SHP77 (cell line): ENCODE measurements around the gene DDA1.
"Not testable (repeated sequence)": the region's sequence is repeated elsewhere in the genome, so short reads cannot be mapped to it uniquely, and the experiment has no call there.

ENCODE experiments used
- DNase-seq, 2 experiments: peaks; one replicate each; lab custom pipeline; 2025; lab: John Stamatoyannopoulos, UW

The DDA1 gene

DNA sequence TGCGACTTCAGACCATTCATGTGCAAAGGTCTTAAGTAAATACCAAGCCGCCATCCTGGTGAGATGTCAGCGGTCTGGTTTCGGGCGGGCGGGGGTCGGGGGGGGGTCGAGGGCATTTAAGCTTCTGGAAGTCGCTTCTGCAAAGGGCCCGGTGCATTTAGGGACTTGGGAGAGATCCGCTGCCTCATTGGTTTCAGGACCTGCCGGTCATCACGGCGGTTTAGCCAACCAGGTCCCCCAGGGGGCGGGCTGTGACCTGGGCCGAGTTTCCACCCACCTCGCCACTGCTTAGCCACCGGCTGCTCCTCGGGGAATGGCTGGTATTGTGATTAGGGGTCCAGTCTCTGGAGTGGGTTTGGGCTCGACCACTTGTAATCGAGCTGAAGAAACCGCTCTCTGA is 19.9 kb upstream of the DDA1 start:
- no peak for DNase-seq

DNA sequence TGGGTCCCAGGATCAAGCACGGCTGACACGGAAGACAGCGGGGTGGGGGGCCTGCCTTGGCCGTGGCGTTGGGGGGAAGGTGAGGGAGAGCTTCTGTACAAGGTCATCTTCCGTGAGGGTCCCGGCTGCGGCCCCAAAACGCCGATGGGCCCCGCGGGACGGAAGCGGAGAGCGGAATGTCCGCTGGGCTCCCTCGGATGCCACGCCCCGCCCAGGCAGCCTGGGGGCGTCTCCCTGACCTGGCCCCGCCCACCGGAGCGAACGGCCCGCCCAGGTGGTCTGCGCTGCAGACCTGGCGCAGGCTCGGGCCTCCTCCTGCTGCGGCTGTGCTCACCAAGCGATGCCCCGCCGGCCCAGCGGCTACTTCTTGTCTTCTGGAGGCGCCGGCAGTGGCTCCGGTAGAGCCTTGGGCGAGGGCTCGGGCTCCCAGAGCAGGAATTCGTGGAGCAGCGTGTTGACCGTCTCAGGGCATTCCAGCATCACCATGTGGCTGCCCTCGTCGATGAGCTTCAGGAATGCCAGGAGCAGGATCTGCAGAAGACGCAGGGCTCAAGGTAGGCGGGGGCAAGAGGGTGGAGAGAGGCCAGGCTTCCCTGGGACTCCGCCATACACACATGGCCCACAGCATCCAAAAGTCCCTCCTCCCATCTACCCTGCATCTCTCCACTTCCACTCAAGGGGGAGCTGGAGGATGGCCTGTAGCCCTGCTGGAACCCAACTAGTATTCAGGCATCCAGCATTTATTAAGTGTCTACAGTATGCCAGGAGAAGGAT is 16.9 kb upstream of the DDA1 start:
- DNase-seq = peak in 1 of 2 experiments; percentile 27

- no peak for DNase-seq
Measured at GRCh38 chr19:17293605-17294004, 15.8 kb upstream of the DDA1 start.

DNA sequence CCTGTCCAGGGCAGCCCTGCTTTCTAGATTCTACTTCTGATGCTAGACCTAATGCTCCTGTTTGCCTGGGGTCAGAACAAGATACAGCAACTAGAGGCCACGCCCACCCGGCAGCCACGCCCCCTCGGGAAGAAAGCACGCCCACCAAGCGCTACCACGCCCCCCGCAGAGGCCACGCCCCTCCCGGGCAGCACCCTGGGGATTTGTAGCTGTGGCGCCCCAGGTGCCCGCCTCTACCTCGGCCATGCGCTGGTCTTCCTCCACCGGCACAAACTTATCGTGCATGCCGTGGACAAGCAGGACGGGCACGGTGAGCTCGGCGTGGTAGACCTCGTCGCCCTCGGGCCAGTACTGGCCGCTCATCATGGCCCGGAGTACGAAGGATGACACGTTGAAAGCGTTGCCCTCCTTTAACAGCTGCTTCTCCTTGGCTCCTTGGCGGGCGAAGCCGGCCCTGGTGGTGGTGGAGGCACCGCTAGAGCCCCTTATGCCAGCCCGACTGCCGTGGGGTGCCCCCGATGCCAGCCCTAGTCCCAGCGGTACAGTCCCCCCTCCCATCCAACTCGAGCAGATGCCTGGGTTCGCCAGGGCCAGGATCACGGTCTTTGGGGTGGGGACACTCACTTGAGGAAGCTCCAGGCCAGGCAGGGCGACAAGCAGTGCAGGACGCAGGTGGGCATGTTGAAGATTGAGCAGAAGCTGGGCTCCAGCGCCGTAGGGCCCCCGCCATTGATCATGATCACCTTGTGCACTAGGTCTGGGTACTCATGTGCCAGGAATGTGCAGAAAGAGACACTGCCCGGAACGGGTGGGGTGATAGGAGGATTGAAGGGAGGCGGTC is 15.1 kb upstream of the DDA1 start:
- DNase-seq = no peak

GRCh38 chr19:17295551-17295950 is 13.8 kb upstream of the DDA1 start:
- DNase-seq = not testable (repeated sequence)

DNA sequence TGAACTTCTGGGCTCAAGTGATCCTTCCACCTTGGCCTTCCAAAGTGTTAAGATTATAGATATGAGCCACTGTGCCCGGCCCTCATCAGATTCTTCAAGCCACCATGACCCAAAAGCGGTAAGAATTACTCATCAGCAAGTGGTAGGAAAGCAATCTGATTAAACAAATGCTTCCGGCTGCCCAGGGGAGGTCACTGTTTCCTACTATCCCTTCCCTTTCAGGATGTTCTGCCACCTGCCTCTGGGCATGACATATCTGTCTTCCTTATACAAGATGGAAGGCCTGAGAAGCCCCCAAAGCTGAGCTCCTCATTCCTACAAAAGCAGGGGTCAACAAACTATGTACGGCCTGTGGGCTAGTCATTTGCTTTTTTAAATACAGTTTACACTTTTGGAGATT is 13.1 kb upstream of the DDA1 start:
- DNase-seq = peak; percentile 53 to 61

- no peak for DNase-seq
Measured at GRCh38 chr19:17296976-17297375, 12.4 kb upstream of the DDA1 start.

- DNase-seq = no peak
Measured at GRCh38 chr19:17300992-17301619, 8.3 kb upstream of the DDA1 start.

DNA sequence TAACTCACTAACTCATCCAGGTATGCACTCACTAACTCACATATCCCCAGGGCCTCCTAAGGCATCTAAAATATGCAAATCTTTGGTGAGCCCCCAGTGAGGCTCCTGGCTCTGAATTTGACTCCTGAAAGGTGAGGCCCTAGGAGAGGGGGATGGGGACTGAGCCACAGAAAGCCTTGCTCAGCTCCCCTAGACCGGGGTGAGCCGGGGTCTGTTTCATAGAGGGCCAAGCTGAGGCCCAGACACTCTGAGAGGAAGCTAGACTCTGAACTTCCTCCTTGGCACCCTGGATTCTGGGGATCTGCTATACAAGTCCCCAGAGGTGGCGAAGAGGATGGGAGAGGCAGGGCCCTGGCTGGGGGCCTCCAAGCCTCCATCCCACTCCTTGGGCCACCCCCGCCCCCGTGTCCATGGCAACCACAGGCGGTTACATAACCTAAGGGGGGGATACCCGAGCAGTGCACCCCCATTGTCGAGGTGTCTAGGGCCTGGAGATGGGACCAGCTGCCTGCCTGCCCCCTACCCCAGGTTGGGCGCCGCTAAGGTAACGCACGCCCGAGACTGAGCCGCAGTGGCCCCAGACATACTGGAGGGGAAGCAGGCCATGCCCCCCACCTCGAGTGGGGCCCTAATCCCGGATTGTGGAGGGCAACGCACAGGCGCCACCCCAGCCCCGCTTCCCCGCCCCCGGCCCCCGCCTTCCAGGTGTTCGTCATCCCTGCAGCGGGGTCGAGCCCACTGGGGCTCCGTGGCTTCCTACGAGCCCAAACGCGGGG is 6.8 kb upstream of the DDA1 start:
- DNase-seq = no peak

GRCh38 chr19:17303167-17303939 is 6.0 kb upstream of the DDA1 start, which contains the start of gene ABHD8:
TSS of gene ABHD8 (minus strand) at chr19:17303425. CDS start at chr19:17301616, 1,809 bp downstream.
- DNase-seq = peak; percentile 89 to 95

- DNase-seq = no peak
Measured at GRCh38 chr19:17303940-17304267, 5.5 kb upstream of the DDA1 start.

DNA sequence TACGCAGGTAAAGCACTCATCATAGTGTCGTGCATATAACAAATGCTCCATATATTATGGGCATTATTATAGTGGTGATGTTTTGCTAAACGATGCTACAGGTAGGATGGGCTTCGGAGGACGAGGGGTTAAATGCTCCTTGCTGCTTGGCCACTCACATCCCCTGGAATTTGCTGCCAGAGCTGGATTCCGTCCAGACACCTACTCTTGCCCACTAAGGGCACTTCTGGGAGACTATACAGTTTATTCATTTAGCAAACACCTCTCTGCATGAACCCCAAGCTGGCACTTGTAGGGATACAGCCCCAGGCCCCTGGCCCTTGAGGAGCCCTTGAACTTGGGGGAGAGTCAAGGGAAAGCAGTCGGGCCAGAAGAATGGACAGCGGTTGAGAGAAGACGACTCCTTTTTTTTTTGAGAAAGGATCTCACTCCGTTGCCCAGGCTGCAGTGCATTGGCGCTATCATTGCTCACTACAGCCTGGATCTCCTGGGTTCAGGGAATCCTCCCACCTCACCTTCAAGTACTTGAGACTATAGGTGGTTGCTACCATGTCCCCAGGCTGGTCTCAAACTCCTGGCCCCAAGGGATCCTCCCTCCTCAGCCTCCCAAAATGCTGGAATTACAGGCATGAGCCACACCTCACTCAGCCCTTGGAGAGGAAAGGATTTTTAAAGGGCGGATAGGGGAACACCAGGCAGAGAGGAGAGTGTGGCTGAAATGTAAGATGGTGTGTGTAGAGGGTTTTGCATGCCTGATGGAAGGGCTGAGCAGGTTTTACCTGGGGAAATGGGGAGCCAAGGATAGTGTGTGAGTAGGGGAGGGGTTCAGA is 4.8 kb upstream of the DDA1 start:
- no peak for DNase-seq

GRCh38 chr19:17305216-17305516 is 4.2 kb upstream of the DDA1 start:
- no peak for DNase-seq

DNA sequence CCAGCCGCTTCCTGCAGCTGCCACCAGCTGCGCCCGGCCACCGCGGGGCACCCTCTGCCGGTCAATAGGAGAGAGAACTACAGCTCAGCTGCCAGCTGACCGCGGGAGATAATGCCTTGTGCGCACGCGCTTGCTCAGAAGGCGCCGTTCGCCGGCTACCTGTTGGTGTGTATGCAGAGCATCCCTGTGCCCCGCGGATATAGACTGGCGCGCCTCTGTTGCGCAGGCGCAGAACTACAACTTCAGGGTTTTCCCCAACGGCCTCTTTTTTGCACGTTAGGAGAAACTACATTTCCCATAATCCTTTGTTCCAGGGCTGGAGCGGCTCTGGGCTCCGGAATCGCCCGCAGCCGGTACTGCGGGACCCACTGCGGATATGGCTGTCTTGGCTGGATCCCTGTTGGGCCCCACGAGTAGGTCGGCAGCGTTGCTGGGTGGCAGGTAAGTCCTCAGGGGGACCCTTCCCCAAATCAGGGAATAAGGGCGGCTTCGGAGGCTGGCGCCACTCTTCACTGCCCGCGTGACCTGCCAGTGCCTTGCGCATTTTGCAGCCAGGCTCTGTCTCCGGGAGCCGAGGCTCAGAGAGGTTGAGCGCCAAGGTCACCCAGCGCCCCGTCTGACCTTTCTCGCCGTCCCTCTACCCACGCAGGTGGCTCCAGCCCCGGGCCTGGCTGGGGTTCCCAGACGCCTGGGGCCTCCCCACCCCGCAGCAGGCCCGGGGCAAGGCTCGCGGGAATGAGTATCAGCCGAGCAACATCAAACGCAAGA is 3.7 kb upstream of the DDA1 start, which contains the start of gene MRPL34:
Gene MRPL34 (plus strand): TSS at position 356 of the 768 bp plus-strand sequence. CDS start 21 bp downstream, at position 377.
- peak; percentile 98 to 99 for DNase-seq

DNA sequence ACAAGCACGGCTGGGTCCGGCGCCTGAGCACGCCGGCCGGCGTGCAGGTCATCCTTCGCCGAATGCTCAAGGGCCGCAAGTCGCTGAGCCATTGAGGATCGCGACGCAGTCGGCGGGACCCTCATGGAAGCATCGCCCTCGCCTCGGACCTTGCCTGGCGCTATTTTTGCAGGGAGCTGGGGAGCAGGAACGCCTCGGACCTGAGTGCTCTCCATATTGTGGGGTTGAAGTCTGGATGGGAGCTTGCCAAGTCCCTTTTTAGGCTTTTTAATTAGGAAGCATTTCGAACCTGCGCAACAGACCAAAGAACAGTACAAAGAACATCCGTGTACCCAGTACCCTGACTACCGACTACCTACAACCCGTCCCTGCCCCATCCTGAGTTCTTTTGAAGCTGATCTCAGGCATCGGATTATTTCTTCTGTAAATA is 3.1 kb upstream of the DDA1 start:
- DNase-seq = no peak

DNA sequence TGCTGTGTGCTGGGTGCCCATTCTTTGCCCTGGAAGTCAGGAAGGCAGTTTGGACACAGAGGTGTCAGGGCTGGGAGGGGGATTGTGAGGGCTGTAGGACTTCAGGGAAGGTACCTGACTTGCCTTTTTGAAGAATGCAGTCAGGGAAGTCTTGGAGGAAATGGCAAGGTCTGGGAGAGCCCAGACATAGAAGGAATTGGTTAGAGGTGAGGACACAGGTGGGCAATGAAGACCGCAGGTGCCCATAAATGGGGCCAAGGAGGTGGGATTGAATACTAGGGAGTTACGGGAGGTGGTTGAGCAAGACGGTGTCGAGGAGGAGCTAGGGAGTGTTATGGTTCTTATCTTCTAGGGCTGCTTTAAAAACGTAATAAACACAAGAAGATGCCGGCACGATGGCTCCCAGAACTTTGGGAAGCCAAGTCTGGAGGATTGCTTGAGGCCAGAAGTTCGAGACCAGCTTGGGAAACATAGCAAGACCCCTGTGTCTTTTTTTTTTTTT is 1.4 kb upstream of the DDA1 start:
- DNase-seq = no peak

DNA sequence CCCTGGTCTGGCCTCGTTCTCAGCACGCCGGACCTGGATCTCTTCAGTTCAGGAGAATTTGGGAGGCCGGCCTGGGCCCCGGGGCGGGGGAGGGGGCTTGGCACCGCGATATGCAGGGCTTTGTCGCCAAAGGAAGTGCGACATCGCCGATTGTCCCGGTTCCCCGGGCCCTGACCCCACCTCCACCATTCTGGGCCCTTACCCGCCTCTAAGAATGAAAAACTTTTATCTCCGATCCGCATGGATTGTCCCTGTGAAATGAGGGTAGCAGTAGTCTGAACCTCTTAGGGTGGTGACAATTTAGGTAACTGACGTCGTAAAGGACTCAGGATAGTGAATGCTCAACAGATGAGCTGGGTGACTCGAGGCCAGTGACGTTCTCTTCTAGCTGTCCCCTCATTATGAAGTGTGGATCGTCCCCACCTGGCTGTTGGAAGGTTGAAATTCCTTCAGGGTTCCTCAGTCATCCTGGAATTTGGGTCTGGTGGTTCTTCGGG is 650 bp downstream of the DDA1 start:
- no peak for DNase-seq

DNA sequence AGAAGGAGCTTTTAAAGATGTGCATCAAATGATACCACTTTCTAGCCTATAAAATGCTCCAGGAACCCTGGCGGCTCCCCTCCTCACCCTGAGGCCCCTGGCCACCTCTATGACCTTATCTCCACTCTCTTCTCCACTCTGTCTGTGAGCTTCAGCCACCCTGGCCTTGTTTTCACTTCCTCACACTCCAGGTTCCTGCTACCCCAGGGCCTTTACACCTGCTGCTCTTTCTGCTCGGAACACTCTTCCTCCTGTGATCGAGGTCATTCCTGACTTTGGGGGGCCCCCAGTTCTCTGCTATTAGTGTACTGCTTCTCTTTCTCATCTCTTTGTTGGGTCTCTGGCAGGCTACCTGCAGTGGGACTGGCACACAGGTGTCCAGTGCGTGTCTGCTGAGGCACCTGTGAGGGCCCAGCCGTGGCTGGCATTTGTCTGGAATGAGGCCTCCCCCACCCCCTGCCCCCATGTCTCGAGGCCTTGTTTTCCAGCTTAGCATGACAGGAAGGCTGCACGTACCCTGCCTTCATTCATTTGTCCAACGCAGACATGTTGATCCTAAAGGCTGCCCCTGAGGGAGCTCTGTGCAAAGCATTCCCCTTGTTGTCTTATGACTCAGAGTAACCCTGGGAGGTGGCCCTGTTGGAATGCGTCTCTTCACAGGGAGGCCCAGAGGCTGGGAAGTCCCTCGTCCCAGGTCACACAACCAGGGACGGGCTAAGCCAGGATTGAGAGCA is 2.3 kb downstream of the DDA1 start:
- no peak for DNase-seq
